ENCODE measurements around the gene DNAH17.

DNA sequence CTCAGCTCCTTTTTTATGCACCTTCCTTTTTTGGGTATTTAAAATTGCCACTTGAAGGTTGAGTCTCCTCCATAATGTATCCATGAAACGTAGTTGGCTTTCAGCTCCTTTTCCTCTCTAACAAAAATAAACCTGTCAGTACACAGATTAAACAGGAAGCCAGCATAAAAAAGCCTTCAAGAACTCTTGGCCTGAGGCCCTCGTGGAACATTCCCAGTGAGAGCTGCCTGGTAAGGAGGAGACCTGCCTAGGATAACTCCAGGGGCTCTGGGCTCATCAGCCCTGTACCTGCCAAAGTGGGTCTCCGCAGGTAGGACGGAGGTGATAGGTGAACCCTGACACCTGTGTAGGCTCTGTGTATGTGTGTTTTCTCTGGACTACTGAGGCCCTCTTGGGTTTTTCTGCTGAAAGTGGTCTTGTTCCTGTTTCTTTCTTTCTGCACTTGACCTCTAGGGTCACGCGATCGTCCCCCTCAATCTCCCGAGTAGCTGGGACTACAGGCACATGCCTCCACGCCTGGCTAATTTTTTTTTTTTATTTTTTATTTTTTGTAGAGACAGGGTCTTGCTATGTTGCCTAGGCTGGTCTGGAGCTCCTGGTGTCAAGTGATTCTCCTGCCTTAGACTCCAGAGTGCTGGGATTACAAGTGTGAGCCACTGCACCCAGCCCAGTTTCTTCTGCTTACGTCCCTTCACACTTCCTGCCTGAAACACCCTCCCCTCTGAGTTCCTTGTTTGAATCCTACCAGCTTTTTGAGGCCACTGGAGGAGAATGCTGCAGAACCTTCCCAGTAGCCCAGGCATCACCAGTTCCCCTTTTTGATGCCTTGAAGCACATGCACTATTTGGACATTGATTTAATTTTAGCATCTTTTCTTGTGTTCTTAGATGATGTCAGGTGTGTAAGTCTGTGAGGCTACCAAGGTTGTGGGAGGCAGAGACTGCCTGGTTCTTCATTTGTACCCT lies 188.9 kb downstream of the DNAH17 start:
- no peak for TF ChIP-seq SP1 (IDR thresholded peaks at IDR 0.05; ENCODE audit: low read depth, low read length)
- no peak for TF ChIP-seq JUN (IDR thresholded peaks at IDR 0.05; ENCODE audit: low read depth, low read length)
- TF ChIP-seq TAF7 (optimal IDR thresholded peaks at IDR 0.05; ENCODE audit: borderline replicate concordance, low read depth, low read length), result no peak
- no peak for TF ChIP-seq RAD21 (IDR thresholded peaks at IDR 0.05 in 1 of 2, conservative IDR thresholded peaks at IDR 0.05 in 1 of 2; ENCODE audit: low read depth in 2 of 2, low read length in 2 of 2)
- TF ChIP-seq EZH2 (IDR thresholded peaks at IDR 0.05; ENCODE audit: low read depth, low read length, severe bottlenecking), result no peak
- no peak for TF ChIP-seq CEBPB (IDR thresholded peaks at IDR 0.05; ENCODE audit: low read depth, low read length)
- TF ChIP-seq BCL11A (IDR thresholded peaks at IDR 0.05; ENCODE audit: low read depth in 2 of 2, low read length in 2 of 2), result no peak
- TF ChIP-seq CBX5 (IDR thresholded peaks at IDR 0.05; ENCODE audit: low read depth, low read length), result no peak
- TF ChIP-seq YY1 (IDR thresholded peaks at IDR 0.05; ENCODE audit: low read depth, low read length), result no peak
- TF ChIP-seq, protein P1, sequence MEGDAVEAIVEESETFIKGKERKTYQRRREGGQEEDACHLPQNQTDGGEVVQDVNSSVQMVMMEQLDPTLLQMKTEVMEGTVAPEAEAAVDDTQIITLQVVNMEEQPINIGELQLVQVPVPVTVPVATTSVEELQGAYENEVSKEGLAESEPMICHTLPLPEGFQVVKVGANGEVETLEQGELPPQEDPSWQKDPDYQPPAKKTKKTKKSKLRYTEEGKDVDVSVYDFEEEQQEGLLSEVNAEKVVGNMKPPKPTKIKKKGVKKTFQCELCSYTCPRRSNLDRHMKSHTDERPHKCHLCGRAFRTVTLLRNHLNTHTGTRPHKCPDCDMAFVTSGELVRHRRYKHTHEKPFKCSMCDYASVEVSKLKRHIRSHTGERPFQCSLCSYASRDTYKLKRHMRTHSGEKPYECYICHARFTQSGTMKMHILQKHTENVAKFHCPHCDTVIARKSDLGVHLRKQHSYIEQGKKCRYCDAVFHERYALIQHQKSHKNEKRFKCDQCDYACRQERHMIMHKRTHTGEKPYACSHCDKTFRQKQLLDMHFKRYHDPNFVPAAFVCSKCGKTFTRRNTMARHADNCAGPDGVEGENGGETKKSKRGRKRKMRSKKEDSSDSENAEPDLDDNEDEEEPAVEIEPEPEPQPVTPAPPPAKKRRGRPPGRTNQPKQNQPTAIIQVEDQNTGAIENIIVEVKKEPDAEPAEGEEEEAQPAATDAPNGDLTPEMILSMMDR (IDR thresholded peaks at IDR 0.05; ENCODE audit: control extremely low read depth in 1 of 3, insufficient read depth in 1 of 3, low read depth in 1 of 3, low read length in 3 of 3), result no peak
- TF ChIP-seq CHD2 (IDR thresholded peaks at IDR 0.05; ENCODE audit: low read length), result no peak
